ENCODE measurements around the gene SPG11.

- TF ChIP-seq CTCF (IDR thresholded peaks at IDR 0.05) (no peak), ZFX (IDR thresholded peaks at IDR 0.05; ENCODE audit: borderline replicate concordance) (no peak)
These were observed 67.6 kb downstream of the SPG11 start for GRCh38 chr15:44595656-44596510.
